Ovary (tissue), 9 donors: ENCODE data around the gene SORBS1. TPM values are rescaled to one million over a fixed set of nuclear protein-coding genes. Genes with fewer than 3 reads are reported as not detected.
A peak's percentile ranks its signal among the peaks of the same experiment; 100 is the strongest.

ENCODE experiments used
- DNase-seq, 5 donors: peaks; one replicate each; pipeline ENCODE4 v3.0.0-alpha.2; 2019 to 2020
- H3K27ac ChIP-seq, 2 donors: fragments of 200-600 bp; one replicate each; pipeline versions ENCODE4 v1.5.1 to v1.8.0; 2019 to 2022
- H3K27me3 ChIP-seq: fragments of 200-600 bp; one replicate; pipeline ENCODE4 v1.8.0; 2022
- H3K36me3 ChIP-seq: fragments of 200-600 bp; sonication (generic); one replicate; pipeline ENCODE4 v1.5.1; 2019
- H3K4me1 ChIP-seq: one replicate; pipeline ENCODE4 v1.8.1; 2013; ENCODE audit warnings: mild to moderate bottlenecking, moderate library complexity; ENCODE audit not compliant: insufficient read depth
- H3K4me3 ChIP-seq: fragments of 200-600 bp; sonication (generic); one replicate; pipeline ENCODE4 v1.5.1; 2017
- H3K9me3 ChIP-seq, 2 donors: fragments of 200-600 bp in 1 of 2; sonication (generic) in 1 of 2; one replicate each; pipeline versions ENCODE4 v1.5.1 to v1.8.1; 2013 to 2019; ENCODE audit warnings: mild to moderate bottlenecking in 1 of 2, moderate library complexity in 1 of 2
- EP300 ChIP-seq: sonication (generic); formaldehyde crosslinking; IDR thresholded peaks from one replicate; pipeline ENCODE4 v1.6.1; 2017; ENCODE audit warnings: antibody characterized with exemption
- POLR2A ChIP-seq: fragments of 450-650 bp; IDR thresholded peaks from one replicate; pipeline ENCODE4 v1.6.1; 2017; ENCODE audit warnings: antibody characterized with exemption, mild to moderate bottlenecking, moderate library complexity
- WGBS, 3 donors: extraction: QIAGEN DNeasy Blood & Tissue Kit in 1 of 3; methylation state at CpG; one replicate each; pipeline versions ENCODE4 v1.1.5 to v1.1.7; 2013 to 2017; 5-methylcytosine and 5-hydroxymethylcytosine counted together
- intact Hi-C, 4 donors: fragments of 100-400 bp; cut with DNase I; formaldehyde crosslinking; loops; one replicate each; pipeline versions ENCODE4 v1.11.0 to v1.15.1; 2022 to 2023
- polyA plus RNA-seq, 2 donors: library from polyadenylated mRNA; stranded (reverse); fragments of 200-250 nt in 1 of 2; fragments of 350-450 nt in 1 of 2; fragmentation: Illumina TruSeq in 1 of 2; extraction: RNeasy Lipid Tissue Mini Kit (QIAGEN cat#74804) in 1 of 2; gene quantifications; one replicate each; pipeline ENCODE4 v1.2.3, GENCODE V29; 2013 to 2014
- total RNA-seq, 7 donors: library from RNA; depleted of rRNA in 2 of 7; stranded (reverse); fragments of >200 nt in 2 of 7; fragmentation: NEBNext Ultra II Directional in 3 of 7; extraction: Animal tissue kit (Norgen Biotek cat#: 25700) in 3 of 7; gene quantifications; one replicate each; pipeline versions ENCODE4 v1.1.0 to v1.2.4, GENCODE V29; 2016 to 2023
- TF ChIP-seq, protein P1 (sequence below), 3 donors: fragments of 450-650 bp in 2 of 3; fragments of 200-600 bp in 1 of 3; IDR thresholded peaks; one replicate each; pipeline versions ENCODE4 v1.5.1 to v1.8.0; 2016 to 2022; ENCODE audit warnings: antibody characterized with exemption in 3 of 3, mild to moderate bottlenecking in 1 of 3
- donor health status: DM: no; HTN: no; CAD: no; lungs with moderate emphysema.
- donor health status: DM: no; HTN: no; CAD: no.
- donor health status: Bipolar disorder and iron deficiency.
- donor health status: DM: yes; HTN: yes; CAD: no.
- donor health status: DM: no; HTN: no; CAD: no.
- donor health status: DM: yes; HTN: yes; CAD: no.

The SORBS1 gene
- total and polyA plus RNA-seq, 9 donors: 10.7 to 156 (median 20.0) TPM

GRCh38 chr10:95327367-95327766, 233.8 kb downstream of the SORBS1 start:
- 34 to 57% (median 55%) methylated on average over 5 of the region's 5 CpGs for WGBS, 3 donors
- Histone ChIP-seq H3K36me3 (no peaks in the 10 kb centered on the region), H3K27ac (no peak overlapping the region), H3K27me3 (no peaks in the 10 kb centered on the region), H3K4me3 (no peak overlapping the region), H3K4me1 (no peaks in the 10 kb centered on the region), H3K9me3 (no peaks in the 10 kb centered on the region)
- TF ChIP-seq, protein P1, sequence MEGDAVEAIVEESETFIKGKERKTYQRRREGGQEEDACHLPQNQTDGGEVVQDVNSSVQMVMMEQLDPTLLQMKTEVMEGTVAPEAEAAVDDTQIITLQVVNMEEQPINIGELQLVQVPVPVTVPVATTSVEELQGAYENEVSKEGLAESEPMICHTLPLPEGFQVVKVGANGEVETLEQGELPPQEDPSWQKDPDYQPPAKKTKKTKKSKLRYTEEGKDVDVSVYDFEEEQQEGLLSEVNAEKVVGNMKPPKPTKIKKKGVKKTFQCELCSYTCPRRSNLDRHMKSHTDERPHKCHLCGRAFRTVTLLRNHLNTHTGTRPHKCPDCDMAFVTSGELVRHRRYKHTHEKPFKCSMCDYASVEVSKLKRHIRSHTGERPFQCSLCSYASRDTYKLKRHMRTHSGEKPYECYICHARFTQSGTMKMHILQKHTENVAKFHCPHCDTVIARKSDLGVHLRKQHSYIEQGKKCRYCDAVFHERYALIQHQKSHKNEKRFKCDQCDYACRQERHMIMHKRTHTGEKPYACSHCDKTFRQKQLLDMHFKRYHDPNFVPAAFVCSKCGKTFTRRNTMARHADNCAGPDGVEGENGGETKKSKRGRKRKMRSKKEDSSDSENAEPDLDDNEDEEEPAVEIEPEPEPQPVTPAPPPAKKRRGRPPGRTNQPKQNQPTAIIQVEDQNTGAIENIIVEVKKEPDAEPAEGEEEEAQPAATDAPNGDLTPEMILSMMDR (IDR thresholded peaks at IDR 0.05): no peak
- TF ChIP-seq POLR2A: no peak
- TF ChIP-seq EP300: no peak
- intact Hi-C loops: loop anchor here in 1 of 4 donors (5.0 kb wide), 1 partner anchor 85 kb away; no protein-coding TSS in a partner anchor
- peak in 2 of 5 donors; percentile 23 to 28 for DNase-seq

GRCh38 chr10:95326396-95326795, 234.8 kb downstream of the SORBS1 start:
- no peak for DNase-seq
- TF ChIP-seq POLR2A: no peak
- TF ChIP-seq, protein P1 (IDR thresholded peaks at IDR 0.05): no peak
- TF ChIP-seq EP300: no peak
- intact Hi-C loops: loop anchor here in 1 of 4 donors (5.0 kb wide), 1 partner anchor 84 kb away; no protein-coding TSS in a partner anchor
- H3K27me3 ChIP-seq: no peaks in the 10 kb centered on the region
- H3K9me3 ChIP-seq: no peaks in the 10 kb centered on the region
- WGBS, 3 donors: 92 to 98% (median 98%) methylated on average over 2 of the region's 2 CpGs
- H3K27ac ChIP-seq: no peak overlapping the region
- H3K4me1 ChIP-seq: no peaks in the 10 kb centered on the region
- H3K36me3 ChIP-seq: no peaks in the 10 kb centered on the region
- no peak overlapping the region for H3K4me3 ChIP-seq

GRCh38 chr10:95325863-95326262, 235.3 kb downstream of the SORBS1 start:
- WGBS, 3 donors: 74 to 97% (median 92%) methylated on average over 2 of the region's 2 CpGs
- H3K4me3 ChIP-seq: no peak overlapping the region
- no peaks in the 10 kb centered on the region for H3K36me3 ChIP-seq
- H3K27ac ChIP-seq: no peak overlapping the region
- H3K27me3 ChIP-seq: no peaks in the 10 kb centered on the region
- no peak for TF ChIP-seq EP300
- no peak for TF ChIP-seq POLR2A
- TF ChIP-seq, protein P1 (IDR thresholded peaks at IDR 0.05): no peak
- intact Hi-C loops: loop anchor here in 1 of 4 donors (5.0 kb wide), 1 partner anchor 84 kb away; no protein-coding TSS in a partner anchor
- no peak for DNase-seq
- H3K9me3 ChIP-seq: no peaks in the 10 kb centered on the region
- no peaks in the 10 kb centered on the region for H3K4me1 ChIP-seq

GRCh38 chr10:95324436-95325268, 236.5 kb downstream of the SORBS1 start:
- intact Hi-C loops: loop anchor here in 1 of 4 donors (5.0 kb wide), 1 partner anchor 82 kb away; no protein-coding TSS in a partner anchor
- H3K27me3 ChIP-seq: no peaks in the 10 kb centered on the region
- H3K27ac ChIP-seq: no peak overlapping the region
- DNase-seq: no peak
- no peaks in the 10 kb centered on the region for H3K4me1 ChIP-seq
- WGBS, 3 donors: 85 to 90% (median 89%) methylated on average over 11 of the region's 11 CpGs
- H3K4me3 ChIP-seq: no peak overlapping the region
- H3K9me3 ChIP-seq: no peaks in the 10 kb centered on the region
- no peaks in the 10 kb centered on the region for H3K36me3 ChIP-seq
- TF ChIP-seq POLR2A: no peak
- TF ChIP-seq EP300: no peak
- TF ChIP-seq, protein P1 (IDR thresholded peaks at IDR 0.05): no peak
